ENCODE measurements around the gene GDAP2.

GDAP2 gene

DNA sequence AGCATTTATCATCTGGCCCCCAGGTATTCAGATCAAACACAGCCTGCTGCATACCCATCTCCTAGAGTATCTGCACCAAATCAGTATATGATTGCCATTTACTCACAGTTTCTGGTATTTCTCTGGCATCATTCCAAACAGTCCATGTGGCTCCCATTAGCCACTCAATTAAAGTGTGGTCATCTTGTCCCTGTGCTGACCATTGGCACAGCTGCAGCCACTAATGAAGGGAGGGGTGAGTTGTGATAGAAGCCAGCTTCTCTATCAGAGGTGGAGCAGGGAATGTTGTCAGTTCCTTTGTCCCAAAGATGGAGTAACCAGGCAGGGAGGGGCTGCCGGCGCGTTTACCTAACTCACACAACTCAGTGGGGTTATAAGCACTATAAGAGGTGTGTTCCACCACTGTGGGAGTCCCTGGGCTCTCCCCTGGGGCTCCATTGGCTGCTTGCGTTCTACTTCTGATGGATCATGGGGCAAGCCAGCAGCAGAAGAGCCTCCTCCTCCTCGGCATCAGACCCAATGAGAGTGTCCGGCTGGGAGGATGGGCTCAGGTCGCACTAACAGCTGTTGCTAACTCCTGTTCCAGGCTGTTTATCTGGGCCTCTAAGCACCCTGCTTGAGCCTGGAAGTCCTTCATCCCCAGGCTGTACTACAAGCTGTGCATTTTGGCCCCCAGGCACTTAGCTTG lies 108.6 kb downstream of the GDAP2 start:
- H3K27ac ChIP-seq: no peak overlapping the region
- no peak for TF ChIP-seq ZFX (IDR thresholded peaks at IDR 0.05; ENCODE audit: borderline replicate concordance)
- TF ChIP-seq, protein P1, sequence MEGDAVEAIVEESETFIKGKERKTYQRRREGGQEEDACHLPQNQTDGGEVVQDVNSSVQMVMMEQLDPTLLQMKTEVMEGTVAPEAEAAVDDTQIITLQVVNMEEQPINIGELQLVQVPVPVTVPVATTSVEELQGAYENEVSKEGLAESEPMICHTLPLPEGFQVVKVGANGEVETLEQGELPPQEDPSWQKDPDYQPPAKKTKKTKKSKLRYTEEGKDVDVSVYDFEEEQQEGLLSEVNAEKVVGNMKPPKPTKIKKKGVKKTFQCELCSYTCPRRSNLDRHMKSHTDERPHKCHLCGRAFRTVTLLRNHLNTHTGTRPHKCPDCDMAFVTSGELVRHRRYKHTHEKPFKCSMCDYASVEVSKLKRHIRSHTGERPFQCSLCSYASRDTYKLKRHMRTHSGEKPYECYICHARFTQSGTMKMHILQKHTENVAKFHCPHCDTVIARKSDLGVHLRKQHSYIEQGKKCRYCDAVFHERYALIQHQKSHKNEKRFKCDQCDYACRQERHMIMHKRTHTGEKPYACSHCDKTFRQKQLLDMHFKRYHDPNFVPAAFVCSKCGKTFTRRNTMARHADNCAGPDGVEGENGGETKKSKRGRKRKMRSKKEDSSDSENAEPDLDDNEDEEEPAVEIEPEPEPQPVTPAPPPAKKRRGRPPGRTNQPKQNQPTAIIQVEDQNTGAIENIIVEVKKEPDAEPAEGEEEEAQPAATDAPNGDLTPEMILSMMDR (IDR thresholded peaks at IDR 0.05): no peak

DNA sequence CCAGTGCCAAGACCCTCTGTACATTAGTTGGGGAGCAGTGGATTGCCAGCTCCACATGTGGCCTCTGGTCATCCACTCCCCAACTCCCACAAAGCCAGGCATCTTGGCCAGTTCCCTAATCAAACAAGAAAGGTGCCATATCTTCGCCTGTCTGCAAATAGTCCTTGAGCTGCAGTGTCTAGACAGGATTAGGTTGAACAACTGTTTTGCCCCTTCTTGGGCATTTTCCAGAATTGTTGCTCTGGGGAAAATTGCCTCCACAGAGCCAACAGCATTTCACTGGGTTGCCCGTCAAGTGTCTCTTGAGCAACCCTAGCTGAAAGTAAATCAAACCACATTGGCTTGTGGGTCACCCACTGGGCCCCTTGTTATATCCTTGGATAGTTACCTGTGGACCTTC lies 109.3 kb downstream of the GDAP2 start:
- no peak overlapping the region for H3K27ac ChIP-seq
- TF ChIP-seq, protein P1 (IDR thresholded peaks at IDR 0.05): no peak
- no peak for TF ChIP-seq ZFX (IDR thresholded peaks at IDR 0.05; ENCODE audit: borderline replicate concordance)

DNA sequence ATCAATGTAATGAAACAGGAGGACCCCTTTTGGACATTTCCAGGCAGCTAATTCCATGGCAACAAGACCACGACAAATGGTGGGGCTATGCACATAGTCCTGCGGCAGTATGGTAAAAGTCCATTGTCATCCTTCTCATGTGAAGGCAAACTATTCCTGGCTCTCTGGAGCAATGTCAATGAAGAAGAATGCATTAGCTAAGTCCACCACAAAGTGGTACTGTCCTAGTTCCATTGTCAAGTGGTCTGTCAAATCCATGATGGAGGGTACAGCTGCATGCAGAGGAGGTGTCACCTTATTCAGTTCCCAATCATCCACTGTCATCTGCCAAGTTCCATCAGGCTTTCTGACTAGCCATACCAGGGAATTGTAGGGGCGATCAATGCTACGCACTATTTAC lies 110.1 kb downstream of the GDAP2 start:
- no peak overlapping the region for H3K27ac ChIP-seq
- TF ChIP-seq ZFX (IDR thresholded peaks at IDR 0.05; ENCODE audit: borderline replicate concordance): no peak
- TF ChIP-seq, protein P1 (IDR thresholded peaks at IDR 0.05): no peak

DNA sequence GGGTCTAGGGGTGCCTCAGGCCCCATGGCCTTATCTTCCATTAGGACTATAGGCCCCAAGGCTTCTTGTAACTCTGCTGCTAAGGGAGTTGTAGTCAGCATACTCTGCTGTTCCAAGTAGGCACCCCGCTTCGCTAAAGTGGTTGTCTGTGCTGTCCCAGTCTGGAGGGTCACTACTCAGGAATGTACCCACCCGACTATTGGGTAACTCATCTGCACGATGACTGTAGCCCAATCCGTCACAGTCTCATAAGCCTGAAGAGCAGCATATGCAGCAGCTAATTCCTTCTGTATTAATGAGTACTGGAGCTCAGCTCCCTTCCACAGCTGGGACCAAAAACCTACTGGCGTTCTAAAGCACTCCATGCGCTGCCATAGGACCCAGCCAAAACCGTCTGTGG lies 111.0 kb downstream of the GDAP2 start:
- TF ChIP-seq, protein P1 (IDR thresholded peaks at IDR 0.05): no peak
- TF ChIP-seq ZFX (IDR thresholded peaks at IDR 0.05; ENCODE audit: borderline replicate concordance): no peak
- no peak overlapping the region for H3K27ac ChIP-seq

DNA sequence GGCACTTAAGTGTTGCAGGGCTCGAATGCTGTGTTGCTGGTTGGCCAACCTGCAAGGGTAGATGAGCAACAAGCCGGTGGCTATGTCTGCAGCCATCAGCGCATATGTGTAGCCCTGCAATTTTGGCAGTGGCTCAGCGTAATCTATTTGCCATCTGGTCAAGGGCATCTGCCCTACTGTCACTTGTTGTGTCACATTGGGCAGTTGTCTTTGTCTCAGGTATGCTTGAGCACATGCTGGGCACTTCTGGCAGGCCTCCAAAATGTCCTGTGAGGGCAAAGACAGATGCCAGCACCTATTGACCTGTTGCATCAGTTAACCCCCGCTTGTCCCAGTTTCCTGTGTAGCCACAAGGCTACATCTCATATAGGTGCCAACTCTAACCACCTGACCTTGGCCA lies 111.8 kb downstream of the GDAP2 start:
- no peak overlapping the region for H3K27ac ChIP-seq
- TF ChIP-seq, protein P1 (IDR thresholded peaks at IDR 0.05): no peak
- no peak for TF ChIP-seq ZFX (IDR thresholded peaks at IDR 0.05; ENCODE audit: borderline replicate concordance)

DNA sequence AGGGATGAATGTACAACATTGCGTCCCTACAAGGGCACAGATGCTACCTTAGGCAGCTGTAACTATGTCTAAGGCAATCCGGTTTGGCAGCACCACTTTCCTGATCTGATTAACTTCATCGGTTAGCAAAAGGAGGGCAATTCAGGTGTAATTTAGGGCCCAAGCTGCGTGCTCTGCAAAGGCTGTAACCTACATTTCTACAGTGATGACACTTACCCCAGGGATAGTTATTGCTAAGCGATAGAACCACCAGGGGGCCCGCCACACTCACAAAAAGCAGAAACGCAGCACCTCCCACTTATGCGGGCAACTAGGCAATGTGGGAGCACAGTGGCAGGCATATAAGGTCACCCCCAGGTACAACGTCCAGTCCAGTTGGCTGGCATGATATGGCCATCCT lies 113.5 kb downstream of the GDAP2 start:
- no peak for TF ChIP-seq ZFX (IDR thresholded peaks at IDR 0.05; ENCODE audit: borderline replicate concordance)
- TF ChIP-seq, protein P1 (IDR thresholded peaks at IDR 0.05): 0 out of 2 replicates have a peak, but pooled peaks have one; percentile 10
- H3K27ac ChIP-seq: no peak overlapping the region

DNA sequence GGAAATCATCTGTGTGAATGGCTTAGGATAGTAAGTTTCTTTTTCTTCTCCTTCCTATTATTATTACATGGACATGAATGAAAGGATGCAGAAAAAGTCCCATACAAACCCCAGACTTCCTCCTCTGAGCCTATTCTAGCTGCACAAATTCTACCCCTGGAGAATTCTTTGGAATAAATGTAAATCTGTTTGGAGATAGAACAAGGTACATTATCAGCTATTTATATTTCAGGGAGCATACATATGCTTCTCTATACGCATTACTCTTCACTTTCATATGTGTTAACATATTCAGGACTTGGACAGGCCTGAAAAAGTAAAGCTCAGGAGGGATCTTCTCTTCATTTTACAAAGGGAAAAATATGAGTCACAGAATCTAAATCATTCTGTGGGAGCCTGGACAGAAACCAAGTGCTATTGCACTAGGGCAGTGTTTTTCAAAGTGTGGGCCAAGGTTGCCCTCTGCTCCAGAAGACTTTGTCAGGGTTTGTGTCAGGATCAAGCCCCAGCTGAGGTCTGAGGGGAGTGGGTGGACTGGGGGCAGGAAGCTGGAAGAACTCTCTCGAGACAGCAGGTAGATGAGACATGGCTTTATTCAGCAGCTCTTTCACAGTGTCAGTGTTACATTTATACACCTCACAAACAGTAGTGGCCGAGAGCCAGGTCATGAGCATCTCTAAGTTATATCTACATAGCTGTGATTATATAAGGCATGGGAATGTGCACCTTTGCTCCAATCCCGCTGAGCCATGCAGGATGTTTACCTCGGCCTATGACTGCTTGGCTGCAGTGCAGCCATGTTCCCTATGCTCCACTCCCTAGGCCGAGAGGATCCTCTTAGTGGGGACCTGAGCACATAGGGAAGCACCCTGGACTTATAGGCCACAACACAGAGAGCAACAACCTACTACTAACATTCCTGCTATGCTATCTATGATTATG lies 114.3 kb downstream of the GDAP2 start:
- no peak overlapping the region for H3K27ac ChIP-seq
- TF ChIP-seq ZFX (IDR thresholded peaks at IDR 0.05; ENCODE audit: borderline replicate concordance): no peak
- TF ChIP-seq, protein P1 (IDR thresholded peaks at IDR 0.05): no peak
